Left lung (tissue), 14 donors: ENCODE results near the gene PLEKHA3. TPM values are rescaled to one million over a fixed set of nuclear protein-coding genes. Genes with fewer than 3 reads are reported as not detected.
A peak's percentile ranks its signal among the peaks of the same experiment; 100 is the strongest.

ENCODE experiments used
- ATAC-seq: fragments of 200-7000 bp; cut with Tn5 transposase; one replicate; pipeline ENCODE4 v1.9.1; 2020; ENCODE audit warnings: moderate library complexity
- DNase-seq, 4 donors: peaks; one replicate each; pipeline ENCODE4 v3.0.0-alpha.2; 2013 to 2020
- H3K27ac ChIP-seq, 2 donors: fragments of 200-600 bp; sonication (generic) in 1 of 2; one replicate each; pipeline versions ENCODE4 v1.5.0 to v1.8.0; 2020 to 2021
- H3K27me3 ChIP-seq, 2 donors: fragments of 200-600 bp; sonication (generic) in 1 of 2; one replicate each; pipeline versions ENCODE4 v1.5.0 to v1.8.0; 2020 to 2021
- H3K36me3 ChIP-seq, 2 donors: fragments of 200-600 bp; sonication (generic) in 1 of 2; one replicate each; pipeline versions ENCODE4 v1.5.0 to v1.8.0; 2020 to 2021
- H3K4me1 ChIP-seq, 2 donors: fragments of 200-600 bp; one replicate each; pipeline ENCODE4 v1.8.0; 2021
- H3K4me3 ChIP-seq, 2 donors: fragments of 200-600 bp; sonication (generic) in 1 of 2; one replicate each; pipeline versions ENCODE4 v1.5.0 to v1.8.0; 2020 to 2021; ENCODE audit warnings: mild to moderate bottlenecking in 1 of 2
- H3K9me3 ChIP-seq, 2 donors: fragments of 200-600 bp; sonication (generic) in 1 of 2; one replicate each; pipeline versions ENCODE4 v1.5.0 to v1.8.0; 2020 to 2021
- intact Hi-C, 2 donors: fragments of 100-400 bp; cut with DNase I; formaldehyde crosslinking; loops; one replicate each; pipeline versions ENCODE4 v1.11.2 to v1.14.2; 2022
- long read RNA-seq, 12 donors: library from polyadenylated mRNA in 2 of 12; unstranded in 2 of 12; transcript quantifications; one replicate each; pipeline ENCODE4 v2.0.0 and lab custom pipeline, GENCODE V29; 2019 to 2026
- polyA plus RNA-seq, 6 donors: library from polyadenylated mRNA; unstranded; fragments of 120-200 nt; gene quantifications; one replicate each; pipeline ENCODE4 v1.2.1, GENCODE V29; 2013; ENCODE audit not compliant: insufficient read length in 6 of 6
- total RNA-seq, 2 donors: library from RNA; stranded (reverse); fragmentation: NEBNext Ultra II Directional; extraction: Animal tissue kit (Norgen Biotek cat#: 25700); gene quantifications; one replicate each; pipeline ENCODE4 v1.2.1, GENCODE V29; 2021
- TF ChIP-seq, protein P1 (sequence below), 2 donors: fragments of 200-600 bp; sonication (generic) in 1 of 2; IDR thresholded peaks; one replicate each; pipeline versions ENCODE4 v1.5.0 to v1.8.0; 2021; ENCODE audit warnings: antibody characterized with exemption in 2 of 2
- donor health status: DM: no; HTN: yes; CAD: no.
- donor health status: DM: no; HTN: no; CAD: no.

PLEKHA3 gene
- total RNA-seq (10 to 100 TPM; 30.3 to 35.7 TPM), polyA plus RNA-seq (10 to 100 TPM; 24.5 to 27.8 (median 26.4) TPM)
- long read RNA-seq, donor 1, full-length matches to known transcripts, result 2 of 2 reads
- long read RNA-seq, donor 1, partial matches to known transcripts, result 0 of 2 reads
- long read RNA-seq, donor 1, other reads (novel, unspliced or antisense), result 0 of 2 reads
- long read RNA-seq, donor 2, full-length matches to known transcripts, result 4 of 9 reads
- long read RNA-seq, donor 2, partial matches to known transcripts, result 5 of 9 reads
- long read RNA-seq, donor 2, other reads (novel, unspliced or antisense), result 0 of 9 reads
- long read RNA-seq, donor 3, full-length matches to known transcripts, result 2 of 2 reads
- long read RNA-seq, donor 3, partial matches to known transcripts, result 0 of 2 reads
- long read RNA-seq, donor 3, other reads (novel, unspliced or antisense), result 0 of 2 reads
- long read RNA-seq, donor 4, partial matches to known transcripts, result 6 of 7 reads
- long read RNA-seq, donor 4, other reads (novel, unspliced or antisense), result 1 of 7 reads
- long read RNA-seq, donor 5, full-length matches to known transcripts, result 1 of 1 reads
- long read RNA-seq, donor 5, partial matches to known transcripts, result 0 of 1 reads
- long read RNA-seq, donor 5, other reads (novel, unspliced or antisense), result 0 of 1 reads
- long read RNA-seq, donor 6, full-length matches to known transcripts, result 2 of 2 reads
- long read RNA-seq, donor 6, partial matches to known transcripts, result 0 of 2 reads
- long read RNA-seq, donor 6, other reads (novel, unspliced or antisense), result 0 of 2 reads
- long read RNA-seq, donor 7, full-length matches to known transcripts, result 6 of 6 reads
- long read RNA-seq, donor 7, partial matches to known transcripts, result 0 of 6 reads
- long read RNA-seq, donor 7, other reads (novel, unspliced or antisense), result 0 of 6 reads
- long read RNA-seq, donor 8, full-length matches to known transcripts, result 1 of 1 reads
- long read RNA-seq, donor 8, partial matches to known transcripts, result 0 of 1 reads
- long read RNA-seq, donor 8, other reads (novel, unspliced or antisense), result 0 of 1 reads
- long read RNA-seq, donor 9, full-length matches to known transcripts, result 1 of 1 reads
- long read RNA-seq, donor 9, partial matches to known transcripts, result 0 of 1 reads
- long read RNA-seq, donor 9, other reads (novel, unspliced or antisense), result 0 of 1 reads
- long read RNA-seq, donor 10, full-length matches to known transcripts, result 1 of 5 reads
- long read RNA-seq, donor 10, partial matches to known transcripts, result 4 of 5 reads
- long read RNA-seq, donor 10, other reads (novel, unspliced or antisense), result 0 of 5 reads
- long read RNA-seq, donor 11, full-length matches to known transcripts, result 3 of 3 reads
- long read RNA-seq, donor 11, partial matches to known transcripts, result 0 of 3 reads
- long read RNA-seq, donor 11, other reads (novel, unspliced or antisense), result 0 of 3 reads
- long read RNA-seq, donor 12, full-length matches to known transcripts, result 2 of 2 reads
- long read RNA-seq, donor 12, partial matches to known transcripts, result 0 of 2 reads
- long read RNA-seq, donor 12, other reads (novel, unspliced or antisense), result 0 of 2 reads

DNA sequence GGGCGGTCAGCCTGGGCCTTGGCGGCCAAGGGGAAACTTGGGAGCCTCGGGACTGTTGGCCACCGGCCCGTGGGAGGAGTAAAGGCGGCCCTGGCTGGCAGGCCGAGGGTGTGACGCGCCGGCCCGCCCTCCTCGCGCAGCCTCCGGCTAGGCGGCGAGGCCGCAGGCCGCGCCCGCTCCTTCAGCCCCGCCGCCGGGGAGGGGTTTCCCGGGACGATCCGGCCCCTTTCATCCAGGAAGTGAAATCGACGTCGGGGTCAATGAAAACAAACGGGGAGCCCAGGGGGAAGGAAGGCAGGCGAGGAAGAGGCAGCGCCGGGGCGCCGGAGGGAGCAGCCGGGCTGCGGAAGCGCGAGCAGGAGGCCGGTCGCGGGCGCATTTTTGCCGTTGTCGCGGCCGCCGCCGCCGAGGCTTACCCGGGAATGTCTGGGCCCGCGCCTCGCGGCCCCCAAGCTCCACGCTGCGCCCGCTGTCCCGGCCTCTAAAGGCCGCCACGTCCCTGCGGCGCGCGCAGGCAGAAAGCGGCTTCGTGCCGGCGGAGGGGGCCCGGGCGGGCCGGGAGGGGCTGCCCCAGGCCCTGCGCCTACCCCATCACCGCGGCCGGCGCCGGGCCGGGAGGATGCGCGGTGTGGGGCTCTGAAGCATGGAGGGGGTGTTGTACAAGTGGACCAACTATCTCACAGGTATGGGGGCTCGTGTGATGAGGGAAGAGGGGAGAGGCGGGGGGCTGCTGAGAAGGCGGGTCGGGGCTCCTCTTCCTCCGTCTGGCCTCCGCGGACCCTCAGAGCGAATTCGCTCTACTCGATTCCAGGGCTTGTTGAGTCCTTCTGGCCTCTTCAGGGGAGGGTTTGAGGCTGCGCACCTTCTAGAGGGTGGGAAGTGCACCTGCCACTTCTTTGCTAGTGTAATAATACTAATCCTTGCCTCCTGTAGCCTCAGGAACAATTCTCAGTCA is at the start of gene PLEKHA3:
TSS of gene PLEKHA3 (plus strand) at position 231 of the 955 bp plus-strand sequence. CDS start at position 644, 413 bp downstream.
- Histone ChIP-seq H3K4me3 (peak within 1 kb of the TSS; percentile 70 to 88), H3K27ac (peak within 1 kb of the TSS; percentile 97 to 99), H3K9me3 (no peaks in the 10 kb centered on the region), H3K27me3 (no peaks in the 10 kb centered on the region), H3K4me1 (peaks cover 12 to 59% of the 10 kb centered on the region in 2 donors), H3K36me3 (no peaks in the 10 kb centered on the region)
- intact Hi-C loops, result no loop called here
- DNase-seq, result peak; percentile 95 to 99 (median 97)
- TF ChIP-seq, protein P1, sequence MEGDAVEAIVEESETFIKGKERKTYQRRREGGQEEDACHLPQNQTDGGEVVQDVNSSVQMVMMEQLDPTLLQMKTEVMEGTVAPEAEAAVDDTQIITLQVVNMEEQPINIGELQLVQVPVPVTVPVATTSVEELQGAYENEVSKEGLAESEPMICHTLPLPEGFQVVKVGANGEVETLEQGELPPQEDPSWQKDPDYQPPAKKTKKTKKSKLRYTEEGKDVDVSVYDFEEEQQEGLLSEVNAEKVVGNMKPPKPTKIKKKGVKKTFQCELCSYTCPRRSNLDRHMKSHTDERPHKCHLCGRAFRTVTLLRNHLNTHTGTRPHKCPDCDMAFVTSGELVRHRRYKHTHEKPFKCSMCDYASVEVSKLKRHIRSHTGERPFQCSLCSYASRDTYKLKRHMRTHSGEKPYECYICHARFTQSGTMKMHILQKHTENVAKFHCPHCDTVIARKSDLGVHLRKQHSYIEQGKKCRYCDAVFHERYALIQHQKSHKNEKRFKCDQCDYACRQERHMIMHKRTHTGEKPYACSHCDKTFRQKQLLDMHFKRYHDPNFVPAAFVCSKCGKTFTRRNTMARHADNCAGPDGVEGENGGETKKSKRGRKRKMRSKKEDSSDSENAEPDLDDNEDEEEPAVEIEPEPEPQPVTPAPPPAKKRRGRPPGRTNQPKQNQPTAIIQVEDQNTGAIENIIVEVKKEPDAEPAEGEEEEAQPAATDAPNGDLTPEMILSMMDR (IDR thresholded peaks at IDR 0.05), result no peak
- ATAC-seq, result peak; percentile 91

DNA sequence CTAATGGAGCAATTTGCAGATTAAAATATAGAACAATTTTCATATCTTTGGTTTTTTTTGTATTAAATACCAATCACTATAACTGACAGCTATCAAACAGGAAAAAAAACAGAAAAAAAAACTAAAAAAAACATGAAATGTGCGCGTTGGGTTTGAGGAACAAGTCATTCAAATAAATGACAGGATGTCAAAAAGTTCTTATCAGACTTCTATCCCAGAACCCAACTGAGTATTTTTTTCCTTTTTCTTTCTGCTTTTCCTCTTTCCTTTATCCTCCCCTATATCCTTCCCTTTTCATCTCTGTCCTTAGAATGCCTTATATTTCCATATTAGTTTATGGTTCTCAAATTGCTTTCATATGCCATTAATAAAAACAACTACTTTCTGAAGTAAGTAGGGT is 43.6 kb upstream of the PLEKHA3 start:
- intact Hi-C loops, result no loop called here
- no peak for ATAC-seq
- H3K36me3 ChIP-seq, result peaks cover 0 to 90% of the 10 kb centered on the region in 2 donors

DNA sequence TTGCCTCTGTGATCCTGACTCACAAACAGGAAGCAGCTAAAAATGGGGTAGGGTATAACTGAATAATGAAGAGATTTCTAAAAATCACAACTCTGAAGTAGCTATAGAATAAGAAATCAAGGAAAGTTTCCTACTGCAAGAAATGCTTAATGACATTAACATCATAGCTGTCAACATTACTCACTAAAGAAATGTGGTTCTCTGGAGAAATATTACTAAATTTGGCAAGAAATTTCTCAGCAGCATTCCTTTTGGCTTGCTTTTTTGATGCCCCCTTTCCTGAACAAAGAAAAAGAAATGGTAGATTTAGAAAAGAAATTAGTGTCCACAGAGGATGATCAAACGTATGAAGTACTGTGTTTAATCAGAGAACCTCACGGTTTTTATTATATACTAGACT is 38.8 kb upstream of the PLEKHA3 start:
- H3K27ac ChIP-seq, result no peak overlapping the region
- H3K4me1 ChIP-seq, result no peaks in the 10 kb centered on the region
- no peaks in the 10 kb centered on the region for H3K27me3 ChIP-seq
- intact Hi-C loops, result no loop called here
- H3K9me3 ChIP-seq, result no peaks in the 10 kb centered on the region
- H3K36me3 ChIP-seq, result peaks cover 0 to 89% of the 10 kb centered on the region in 2 donors
- no peak overlapping the region for H3K4me3 ChIP-seq
- DNase-seq (no peak), ATAC-seq (no peak)
- TF ChIP-seq, protein P1 (IDR thresholded peaks at IDR 0.05), result no peak

More for the DNA sequence above, 43.6 kb upstream of the PLEKHA3 start:
- Histone ChIP-seq H3K9me3 (no peaks in the 10 kb centered on the region), H3K4me1 (no peaks in the 10 kb centered on the region), H3K27me3 (no peaks in the 10 kb centered on the region), H3K4me3 (no peak overlapping the region), H3K27ac (no peak overlapping the region)
- no peak for DNase-seq
- TF ChIP-seq, protein P1 (IDR thresholded peaks at IDR 0.05), result no peak
